HepG2 (cell line): ENCODE data around the gene SPIRE1. TPM values are rescaled to one million over a fixed set of nuclear protein-coding genes. Genes with fewer than 3 reads are reported as not detected.

Experiments
- ATAC-seq: fragments of 200-7000 bp; cut with Tn5 transposase; 3 replicates; pipeline ENCODE4 v1.9.1; 2020; ENCODE audit warnings: mild to moderate bottlenecking, moderate library complexity
- BruUV-seq: library from RNA; stranded (reverse); fragments of 400-500 nt; replicated peaks from 2 replicates; lab custom pipeline; 2021; lab: Mats Ljungman, UMichigan
- CTCF ChIA-PET: fragments of 300-600 bp; formaldehyde crosslinking; extraction: SDS; loops from one replicate; lab custom pipeline; 2021; ENCODE audit warnings: low total read pairs, inconsistent platforms, low intra/inter-chr PET ratio; lab: Yijun Ruan, JAX
- POLR2A ChIA-PET: fragments of 350-600 bp; sonication (Branson Sonifier 250); formaldehyde crosslinking; loops from one replicate; lab custom pipeline; 2020; ENCODE audit warnings: antibody characterized with exemption, inconsistent platforms; lab: Yijun Ruan, JAX
- DNase-seq: peaks from one replicate; pipeline ENCODE4 v3.0.0-alpha.2; 2015; ENCODE audit warnings: low spot score
- FAIRE-seq: peaks from 3 replicates; lab custom pipeline; 2011; peaks lifted over from hg19 to GRCh38; lab: Jason Lieb, UNC
- H2AFZ ChIP-seq: one replicate; pipeline ENCODE4 v1.6.1; 2011; ENCODE audit warnings: low read length, inconsistent platforms
- H3K27ac ChIP-seq: fragments of 300-600 bp; 3 replicates; pipeline ENCODE4 v1.8.0; 2011; ENCODE audit warnings: mixed run types, mild to moderate bottlenecking, mixed read lengths, low read length, inconsistent platforms; ENCODE audit not compliant: insufficient read depth; ENCODE audit errors: extremely low read length
- H3K27me3 ChIP-seq, 2 experiments: fragments of 200-600 bp in 1 of 2; 2 replicates in 1 of 2; 3 replicates in 1 of 2; pipeline versions ENCODE4 v1.6.0 to v1.8.0; 2011; ENCODE audit warnings: low read length in 2 of 2, mild to moderate bottlenecking in 2 of 2, moderate library complexity in 2 of 2, inconsistent platforms in 1 of 2; ENCODE audit not compliant: insufficient read depth in 2 of 2, control insufficient read depth in 1 of 2
- H3K36me3 ChIP-seq, 2 experiments: fragments of 200-600 bp in 1 of 2; replicated peaks in 1 of 2; 2 replicates in 1 of 2; 3 replicates in 1 of 2; pipeline versions ENCODE4 v1.5.1 to v1.8.0; 2011; ENCODE audit warnings: low read length in 2 of 2, inconsistent platforms in 1 of 2; ENCODE audit not compliant: insufficient read depth in 2 of 2, control insufficient read depth in 1 of 2
- H3K4me1 ChIP-seq: 2 replicates; pipeline ENCODE4 v1.5.1; 2012; ENCODE audit warnings: low read length, inconsistent platforms; ENCODE audit not compliant: insufficient read depth
- H3K4me2 ChIP-seq: 2 replicates; pipeline ENCODE4 v1.6.0; 2011; ENCODE audit warnings: low read depth, low read length, inconsistent platforms
- H3K4me3 ChIP-seq, 3 experiments: fragments of 200-600 bp in 1 of 3; sonication (generic), shearing (Covaris generic) in 1 of 3; replicated peaks in 1 of 3; 2 replicates each; pipeline ENCODE4 v1.5.1; 2011 to 2016; ENCODE audit warnings: low read length in 3 of 3, inconsistent platforms in 2 of 3, low read depth in 2 of 3, mild to moderate bottlenecking in 2 of 3, control low read depth in 1 of 3, mixed read lengths in 1 of 3; ENCODE audit not compliant: insufficient read depth in 1 of 3
- H3K79me2 ChIP-seq: one replicate; pipeline ENCODE4 v1.6.1; 2011; ENCODE audit warnings: low read length, inconsistent platforms; ENCODE audit not compliant: insufficient read depth
- H3K9ac ChIP-seq: 2 replicates; pipeline ENCODE4 v1.6.0; 2011; ENCODE audit warnings: mild to moderate bottlenecking, low read depth, low read length, inconsistent platforms; ENCODE audit not compliant: insufficient read depth
- H3K9me3 ChIP-seq: 2 replicates; pipeline ENCODE4 v1.5.1; 2012; ENCODE audit warnings: mild to moderate bottlenecking, low read length
- H4K20me1 ChIP-seq: 2 replicates; pipeline ENCODE4 v1.6.0; 2011; ENCODE audit warnings: inconsistent platforms, mild to moderate bottlenecking, low read length, moderate library complexity; ENCODE audit not compliant: insufficient read depth
- ARNT ChIP-seq: fragments of 450-650 bp; IDR thresholded peaks from 2 replicates; pipeline ENCODE4 v1.6.1; 2017
- HMGXB3 ChIP-seq: sonication (generic); formaldehyde crosslinking; IDR thresholded peaks from 2 replicates; pipeline ENCODE4 v1.4.0; 2020; ENCODE audit warnings: missing genetic modification reagents, borderline replicate concordance
- MAZ ChIP-seq, 2 experiments: sonication (generic) in 1 of 2; formaldehyde crosslinking in 1 of 2; IDR thresholded peaks; 2 replicates each; pipeline versions ENCODE4 v1.5.0 to v1.6.1; 2012 to 2020; ENCODE audit warnings: low read depth in 2 of 2, mild to moderate bottlenecking in 2 of 2, borderline replicate concordance in 1 of 2, improper control_type of control experiment in 1 of 2, low read length in 1 of 2, missing genetic modification reagents in 1 of 2, moderate library complexity in 1 of 2
- NCOA1 ChIP-seq: sonication (generic); formaldehyde crosslinking; IDR thresholded peaks from 2 replicates; pipeline ENCODE4 v1.9.0; 2021; ENCODE audit warnings: missing genetic modification reagents
- SYNCRIP ChIP-seq: fragments of 200-400 bp; formaldehyde crosslinking; IDR thresholded peaks from 2 replicates; pipeline ENCODE4 v1.6.1; 2018; ENCODE audit warnings: mild to moderate bottlenecking, low read depth, low read length; ENCODE audit not compliant: insufficient read depth
- ZNF451 ChIP-seq: sonication (generic); formaldehyde crosslinking; IDR thresholded peaks from 2 replicates; pipeline ENCODE4 v1.5.0; 2020; ENCODE audit warnings: mild to moderate bottlenecking, missing genetic modification reagents
- ZNF713 ChIP-seq: sonication (generic); formaldehyde crosslinking; IDR thresholded peaks from 2 replicates; pipeline ENCODE4 v1.4.0; 2020; ENCODE audit warnings: mild to moderate bottlenecking, missing genetic modification reagents
- ZNF770 ChIP-seq: sonication (generic); formaldehyde crosslinking; IDR thresholded peaks from 2 replicates; pipeline ENCODE4 v1.5.0; 2020; ENCODE audit warnings: mild to moderate bottlenecking, missing genetic modification reagents
- ZNF777 ChIP-seq: sonication (generic); formaldehyde crosslinking; IDR thresholded peaks from 2 replicates; pipeline ENCODE4 v1.4.0; 2020; ENCODE audit warnings: missing genetic modification reagents
- WGBS: methylation state at CpG from one replicate; pipeline ENCODE4 v1.1.6; 2017; ENCODE audit warnings: low lambda C conversion rate; 5-methylcytosine and 5-hydroxymethylcytosine counted together
- in situ Hi-C: cut with HindIII; loops from 2 replicates; pipeline ENCODE4 v1.10.0; 2017; ENCODE audit warnings: low pct_unique_long_range_greater_than_20kb; ENCODE audit not compliant: extremely low pct_ligation_motif_present
- intact Hi-C: fragments of 100-400 bp; cut with micrococcal nuclease; formaldehyde crosslinking; loops from one replicate; pipeline ENCODE4 v1.10.0; 2022; ENCODE audit not compliant: unreplicated experiment
- polyA plus RNA-seq, 8 experiments: library from polyadenylated mRNA; depleted of rRNA in 3 of 8; stranded (reverse) in 7 of 8; unstranded in 1 of 8; fragments of >200 nt; fragmentation: Illumina TruSeq in 4 of 8; extraction: Trizol in 4 of 8; gene quantifications; 2 replicates each; pipeline versions ENCODE4 v1.2.1 to v1.2.3, GENCODE V29; 2011 to 2016; ENCODE audit warnings: low read depth in 4 of 8, missing spikeins in 1 of 8, mixed read lengths in 1 of 8; ENCODE audit not compliant: insufficient read depth in 1 of 8
- total RNA-seq, 5 experiments: library from RNA; depleted of rRNA; stranded (reverse); fragments of >200 nt; fragmentation: Illumina TruSeq; extraction: Trizol; gene quantifications; 2 replicates each; pipeline ENCODE4 v1.2.3, GENCODE V29; 2016; ENCODE audit warnings: low read depth in 1 of 5
- TF ChIP-seq, protein P1 (sequence below): sonication (generic); formaldehyde crosslinking; IDR thresholded peaks from 2 replicates; pipeline ENCODE4 v1.5.0; 2020; ENCODE audit warnings: missing genetic modification reagents
- TF ChIP-seq, protein P2 (sequence below): sonication (generic); formaldehyde crosslinking; IDR thresholded peaks from 2 replicates; pipeline ENCODE4 v1.4.0; 2020; ENCODE audit warnings: mild to moderate bottlenecking, missing genetic modification reagents
- TF ChIP-seq, protein P3 (sequence below): IDR thresholded peaks from 2 replicates; pipeline ENCODE4 v1.6.1; 2016; ENCODE audit warnings: control low read depth

The SPIRE1 gene
- total and polyA plus RNA-seq, 2 of the 13 experiments (the other 11 are each of a cell fraction or from before 2014, with no cell fraction given), result 9.9 to 21.3 TPM

- TF ChIP-seq, protein P1, sequence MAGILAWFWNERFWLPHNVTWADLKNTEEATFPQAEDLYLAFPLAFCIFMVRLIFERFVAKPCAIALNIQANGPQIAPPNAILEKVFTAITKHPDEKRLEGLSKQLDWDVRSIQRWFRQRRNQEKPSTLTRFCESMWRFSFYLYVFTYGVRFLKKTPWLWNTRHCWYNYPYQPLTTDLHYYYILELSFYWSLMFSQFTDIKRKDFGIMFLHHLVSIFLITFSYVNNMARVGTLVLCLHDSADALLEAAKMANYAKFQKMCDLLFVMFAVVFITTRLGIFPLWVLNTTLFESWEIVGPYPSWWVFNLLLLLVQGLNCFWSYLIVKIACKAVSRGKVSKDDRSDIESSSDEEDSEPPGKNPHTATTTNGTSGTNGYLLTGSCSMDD (CRISPR knock-in tag), result no peak
Observed at GRCh38 chr18:12468445-12468844, 189.5 kb downstream of the SPIRE1 start (continued).

- no peaks in the 10 kb centered on the region for H3K27me3 ChIP-seq
- DNase-seq, result no peak
- peaks cover 1 to 11% of the 10 kb centered on the region in 2 experiments; a peak in 4 of 5 replicates for H3K36me3 ChIP-seq
- WGBS, result 86% methylated on average over 9 of the region's 9 CpGs
- ChIA-PET CTCF (no interaction called here), POLR2A (no interaction called here)
- no peaks in the 10 kb centered on the region for H3K79me2 ChIP-seq
- H3K4me3 ChIP-seq, result no peak overlapping the region
- peaks cover 17% of the 10 kb centered on the region for H3K4me1 ChIP-seq
- intact Hi-C loops (loop anchor here (5.0 kb wide), 1 partner anchor 193 kb away; the partner anchor contains the start of gene SPIRE1), in situ Hi-C loops (no loop called here)
- H3K4me2 ChIP-seq, result no peak overlapping the region
- no peak for ATAC-seq
- no peak overlapping the region for H2AFZ ChIP-seq
- no peak overlapping the region for H3K9ac ChIP-seq
- H3K9me3 ChIP-seq, result no peaks in the 10 kb centered on the region
- BruUV-seq, result no TSS peak
- no peak overlapping the region for H3K27ac ChIP-seq
- FAIRE-seq, result no peak
- no peaks in the 10 kb centered on the region for H4K20me1 ChIP-seq
- TF ChIP-seq ZNF770 (CRISPR knock-in tag), result no peak
- TF ChIP-seq ZNF713 (CRISPR knock-in tag), result no peak
- TF ChIP-seq ZNF451 (CRISPR knock-in tag), result no peak
- no peak for TF ChIP-seq ARNT
- TF ChIP-seq, protein P2, sequence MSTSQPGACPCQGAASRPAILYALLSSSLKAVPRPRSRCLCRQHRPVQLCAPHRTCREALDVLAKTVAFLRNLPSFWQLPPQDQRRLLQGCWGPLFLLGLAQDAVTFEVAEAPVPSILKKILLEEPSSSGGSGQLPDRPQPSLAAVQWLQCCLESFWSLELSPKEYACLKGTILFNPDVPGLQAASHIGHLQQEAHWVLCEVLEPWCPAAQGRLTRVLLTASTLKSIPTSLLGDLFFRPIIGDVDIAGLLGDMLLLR, result no peak
- TF ChIP-seq, protein P3, sequence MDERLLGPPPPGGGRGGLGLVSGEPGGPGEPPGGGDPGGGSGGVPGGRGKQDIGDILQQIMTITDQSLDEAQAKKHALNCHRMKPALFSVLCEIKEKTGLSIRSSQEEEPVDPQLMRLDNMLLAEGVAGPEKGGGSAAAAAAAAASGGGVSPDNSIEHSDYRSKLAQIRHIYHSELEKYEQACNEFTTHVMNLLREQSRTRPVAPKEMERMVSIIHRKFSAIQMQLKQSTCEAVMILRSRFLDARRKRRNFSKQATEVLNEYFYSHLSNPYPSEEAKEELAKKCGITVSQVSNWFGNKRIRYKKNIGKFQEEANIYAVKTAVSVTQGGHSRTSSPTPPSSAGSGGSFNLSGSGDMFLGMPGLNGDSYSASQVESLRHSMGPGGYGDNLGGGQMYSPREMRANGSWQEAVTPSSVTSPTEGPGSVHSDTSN, result no peak
- no peak for TF ChIP-seq HMGXB3 (CRISPR knock-in tag)
- no peak for TF ChIP-seq MAZ (IDR thresholded peaks at IDR 0.05; ENCODE audit: borderline replicate concordance, low read depth, low read length)
- TF ChIP-seq MAZ (CRISPR knock-in tag; IDR thresholded peaks at IDR 0.05; ENCODE audit: low read depth), result no peak
- TF ChIP-seq SYNCRIP, result no peak
- no peak for TF ChIP-seq NCOA1
- TF ChIP-seq ZNF777 (CRISPR knock-in tag), result no peak
Observed at GRCh38 chr18:12464731-12465130, 193.2 kb downstream of the SPIRE1 start.
